HG03439 (cell line): ENCODE measurements around the gene MAML3.
"Not testable (repeated sequence)": the region's sequence is repeated elsewhere in the genome, so short reads cannot be mapped to it uniquely, and the experiment has no call there.

ENCODE experiments used
- ATAC-seq: cut with Tn5 transposase; IDR thresholded peaks from one replicate; pipeline ENCODE4 v1.9.1; 2021; ENCODE audit warnings: mild to moderate bottlenecking, moderate library complexity; ENCODE audit not compliant: unreplicated experiment

Gene MAML3

DNA sequence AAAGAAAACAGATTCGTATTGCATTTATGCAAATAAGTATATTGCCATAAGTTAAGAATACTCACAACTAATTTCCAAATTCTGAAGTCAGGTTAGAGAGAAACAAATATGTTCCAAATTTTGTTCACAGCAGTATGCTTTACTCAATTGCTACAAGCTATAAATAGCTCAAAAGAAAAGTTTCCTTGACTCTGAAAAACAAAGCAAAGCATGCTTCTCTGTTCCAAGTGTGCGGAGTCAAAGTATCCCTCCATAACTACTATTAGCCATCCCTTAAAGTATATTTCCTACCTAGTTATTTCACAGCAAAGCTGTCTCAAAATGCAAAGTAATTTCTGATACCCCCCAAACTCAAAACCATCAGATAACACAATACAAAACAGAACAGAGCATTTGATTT, 441.1 kb downstream of the MAML3 start:
- ATAC-seq, result no peak

DNA sequence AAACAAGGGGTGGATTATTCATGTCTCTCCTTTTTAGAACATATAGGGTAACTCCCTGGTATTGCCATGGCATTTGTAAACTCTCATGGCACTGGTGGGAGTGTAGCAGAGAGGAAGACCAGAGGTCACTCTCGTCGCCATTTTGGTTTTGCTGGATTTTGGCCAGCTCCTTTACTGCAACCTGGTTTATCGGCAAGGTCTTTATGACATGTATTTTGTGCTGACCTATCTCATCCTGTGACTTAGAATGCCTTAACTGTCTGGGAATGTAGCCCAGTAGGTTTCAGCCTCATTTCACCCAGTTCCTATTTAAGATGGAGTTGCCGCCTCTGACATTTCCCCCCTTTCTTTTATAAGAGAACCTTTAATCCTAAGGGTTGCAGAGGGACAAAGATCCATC, 442.5 kb downstream of the MAML3 start:
- no peak for ATAC-seq

DNA sequence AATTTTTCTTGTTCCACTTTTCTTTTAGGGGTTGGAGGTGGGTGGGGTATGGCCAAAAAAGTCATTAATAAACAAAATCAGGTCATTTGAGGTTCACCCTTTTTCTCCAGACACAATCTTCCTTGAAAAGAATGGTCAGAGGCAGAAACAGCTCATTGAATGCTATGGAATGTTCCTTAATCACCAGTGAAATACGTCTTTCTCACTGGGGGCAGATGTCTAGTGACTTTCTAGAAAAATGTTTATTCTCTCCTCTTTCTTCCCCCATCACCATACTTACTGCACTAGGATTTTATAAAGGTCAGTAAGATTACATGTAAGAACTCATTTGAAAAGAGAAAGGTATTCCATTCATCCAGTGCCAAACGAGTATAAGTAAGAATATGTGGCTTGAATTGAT, 443.9 kb downstream of the MAML3 start:
- no peak for ATAC-seq

- ATAC-seq, result no peak
Observed at GRCh38 chr4:139709660-139710059, 444.3 kb downstream of the MAML3 start.

DNA sequence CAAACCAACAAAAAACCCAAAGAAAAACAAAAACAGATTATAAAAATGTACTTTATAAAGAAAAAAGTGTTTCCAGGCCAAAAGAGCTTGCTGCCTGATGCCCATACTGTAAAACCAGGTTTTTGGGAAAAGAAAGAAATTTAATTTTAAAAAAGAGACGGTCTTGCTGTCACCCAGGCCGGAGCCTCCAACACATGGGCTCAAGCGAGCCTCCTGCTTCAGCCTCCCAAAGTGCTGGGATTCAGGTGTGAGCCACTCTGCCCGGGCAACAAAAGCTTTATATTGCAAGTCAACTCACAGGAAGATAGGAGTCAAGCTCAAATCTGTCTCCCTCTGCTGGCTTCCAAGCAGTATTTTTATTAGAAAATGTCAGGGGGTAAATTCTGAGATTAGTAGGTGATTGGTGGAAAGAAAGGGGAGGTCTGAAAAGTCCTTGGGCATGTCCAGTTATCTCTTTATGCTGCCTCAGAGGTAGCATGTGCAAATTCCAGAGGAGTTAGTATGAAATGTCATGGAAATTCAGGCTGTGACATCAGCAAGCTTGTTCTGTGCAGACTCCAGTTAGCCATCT, 449.0 kb downstream of the MAML3 start:
- no peak for ATAC-seq

- ATAC-seq, result no peak
Observed at GRCh38 chr4:139700568-139700967, 453.4 kb downstream of the MAML3 start.

GRCh38 chr4:139698167-139698925, 455.6 kb downstream of the MAML3 start:
- ATAC-seq, result not testable (repeated sequence)

GRCh38 chr4:139696491-139696890, 457.5 kb downstream of the MAML3 start:
- ATAC-seq, result no peak

DNA sequence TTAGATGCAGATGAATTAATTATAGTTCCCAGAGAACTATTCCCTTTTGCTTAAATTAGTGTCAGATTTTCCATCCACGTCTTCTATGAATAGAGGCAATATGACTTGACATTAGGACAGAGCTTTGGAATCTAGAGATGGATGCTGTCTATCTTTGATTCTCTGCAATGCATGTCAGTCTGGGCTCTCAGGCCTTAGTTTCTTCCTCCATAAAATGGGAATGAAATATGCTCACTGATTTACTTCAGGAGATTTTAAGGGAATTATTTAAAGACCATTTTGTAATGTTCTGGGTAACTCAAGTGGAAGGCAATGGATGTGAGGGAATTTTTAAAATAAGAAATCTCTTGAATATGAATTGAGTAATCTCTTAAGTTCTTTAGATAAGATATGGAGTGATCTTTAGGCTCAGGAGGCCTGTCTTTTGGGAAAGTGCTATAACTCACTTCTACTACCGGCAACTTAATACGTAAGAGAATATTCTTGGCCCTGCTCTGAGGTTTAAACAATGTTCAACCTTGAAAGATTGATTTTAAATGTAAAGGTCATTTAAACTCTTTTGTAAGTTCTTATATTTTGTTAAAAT, 459.4 kb downstream of the MAML3 start:
- no peak for ATAC-seq

DNA sequence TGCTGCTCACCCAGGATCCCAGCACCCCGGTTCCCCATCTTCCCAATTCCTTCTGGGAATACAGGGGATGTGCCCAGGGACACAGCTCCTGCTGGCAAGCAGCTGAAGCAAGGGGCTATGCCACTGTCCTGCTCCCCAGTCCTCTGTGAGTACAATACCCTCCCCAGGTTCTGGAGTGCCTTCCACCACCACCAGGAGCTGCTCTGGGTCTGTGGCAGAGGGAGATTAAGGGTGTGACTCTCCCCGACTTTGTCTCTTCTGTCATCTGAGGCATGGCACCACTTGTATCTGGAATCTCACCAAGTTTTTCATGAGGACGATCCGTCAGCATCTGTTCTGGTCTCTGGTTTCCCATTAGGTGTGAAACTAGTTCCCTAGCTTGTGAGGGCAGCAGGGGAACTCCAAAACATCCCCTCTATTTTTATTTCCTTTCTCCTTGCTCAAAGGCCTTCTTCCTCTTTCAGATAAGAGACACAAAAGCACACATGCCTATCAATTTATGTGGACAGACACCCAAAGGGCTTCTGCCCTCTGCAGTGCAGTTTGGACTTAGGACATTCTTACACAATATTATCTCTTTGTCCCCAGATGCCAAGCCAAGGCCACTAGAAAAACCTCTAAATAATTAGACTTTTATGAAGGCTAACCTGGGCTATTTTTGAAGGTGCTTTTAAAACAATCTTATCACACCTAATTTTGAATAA, 461.5 kb downstream of the MAML3 start:
- ATAC-seq, result no peak

GRCh38 chr4:139690419-139690818, 463.6 kb downstream of the MAML3 start:
- no peak for ATAC-seq

DNA sequence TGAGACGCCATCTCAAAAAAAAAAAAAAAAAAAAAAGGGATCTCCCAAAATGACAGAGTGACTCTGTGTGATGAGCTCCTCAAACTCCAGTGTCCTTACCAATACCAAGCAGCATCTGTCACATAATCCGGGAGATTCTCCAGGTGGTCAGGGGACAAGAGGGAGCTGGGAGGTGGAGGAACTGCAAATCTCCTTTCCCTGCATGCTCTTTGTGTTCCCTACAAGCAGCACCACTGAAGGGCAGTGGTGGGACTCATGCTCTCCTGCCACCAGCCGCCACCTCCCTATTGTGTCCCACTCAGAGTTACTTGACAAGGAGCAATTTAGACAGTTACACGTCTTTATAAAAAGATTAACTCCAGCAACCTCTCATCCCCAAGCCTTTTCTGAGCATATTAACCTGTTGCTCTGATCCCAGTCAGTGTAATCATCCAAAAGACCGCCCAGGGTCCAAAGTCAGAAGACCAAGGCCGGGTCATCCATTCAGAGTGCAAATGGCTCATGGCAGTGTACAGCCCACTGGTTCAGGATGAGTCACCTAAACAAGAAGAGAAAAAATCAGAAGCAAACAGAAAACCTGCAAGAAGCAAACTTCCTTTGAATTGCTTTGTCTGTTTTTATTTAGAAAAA, 464.8 kb downstream of the MAML3 start:
- no peak for ATAC-seq

GRCh38 chr4:139686988-139687387, 467.0 kb downstream of the MAML3 start:
- ATAC-seq, result no peak

GRCh38 chr4:139686130-139686529, 467.9 kb downstream of the MAML3 start:
- no peak for ATAC-seq

DNA sequence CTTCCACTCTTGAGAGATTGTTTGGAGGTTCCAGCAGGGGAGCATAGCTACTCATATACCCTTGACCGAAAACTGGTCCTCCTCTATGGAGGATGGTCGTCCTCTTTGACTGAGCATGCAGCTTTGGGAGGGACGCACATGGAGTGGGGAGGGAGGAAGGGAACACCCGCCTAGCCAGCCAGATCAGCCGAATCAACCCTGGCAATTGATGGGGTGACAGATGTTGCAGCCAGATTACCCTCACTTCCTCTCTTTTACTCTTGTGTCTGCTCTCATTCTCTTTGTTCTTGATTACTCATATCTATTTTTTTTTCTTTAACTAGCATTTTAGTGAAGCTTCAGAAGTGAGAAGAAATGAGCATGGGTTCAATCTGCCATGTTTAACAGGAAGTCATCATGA, 468.8 kb downstream of the MAML3 start:
- no peak for ATAC-seq

DNA sequence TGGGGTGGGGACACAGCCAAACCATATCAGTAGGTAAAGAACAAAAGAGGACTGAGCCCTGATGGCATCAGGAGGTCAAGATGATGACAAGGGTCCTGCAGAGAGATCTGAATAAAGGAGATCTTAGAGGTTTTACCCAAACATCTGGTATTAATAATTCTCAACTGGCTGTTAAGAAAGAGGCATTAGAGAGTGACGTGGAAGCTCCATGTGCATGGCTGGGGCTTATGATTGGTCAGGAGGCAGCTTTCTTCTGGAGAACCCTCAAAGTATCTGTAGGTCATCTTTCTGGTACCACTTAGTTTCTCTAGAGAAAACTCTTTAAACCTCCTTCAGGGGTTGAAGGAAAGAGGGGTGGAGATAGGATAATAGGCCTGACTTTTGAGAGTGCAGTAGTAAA, 469.6 kb downstream of the MAML3 start:
- ATAC-seq, result no peak

GRCh38 chr4:139682741-139683151, 471.2 kb downstream of the MAML3 start:
- no peak for ATAC-seq

DNA sequence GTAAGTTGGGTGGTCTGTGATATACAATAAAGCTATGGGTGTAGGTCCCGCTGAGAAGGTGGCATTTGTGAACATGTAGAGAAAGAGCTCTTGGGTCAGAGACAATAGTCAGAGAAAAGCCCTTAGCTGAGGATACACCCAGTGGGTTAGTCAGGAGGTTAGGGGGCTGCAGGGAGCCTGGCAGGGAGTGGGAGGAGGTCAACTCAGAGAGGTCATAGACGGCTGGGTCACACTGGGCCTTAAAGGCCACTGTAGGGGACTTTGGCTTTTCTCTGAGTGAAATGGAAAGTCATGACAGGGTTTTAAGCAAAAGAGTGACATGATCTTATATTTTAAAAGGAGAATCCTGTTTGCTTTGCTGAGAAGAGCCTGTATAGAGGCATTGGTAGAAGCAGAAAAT, 471.7 kb downstream of the MAML3 start:
- no peak for ATAC-seq

- no peak for ATAC-seq
Observed at GRCh38 chr4:139676913-139677585, 476.9 kb downstream of the MAML3 start.

GRCh38 chr4:139676365-139676764, 477.6 kb downstream of the MAML3 start:
- ATAC-seq, result no peak

- no peak for ATAC-seq
Observed at GRCh38 chr4:139675651-139676050, 478.3 kb downstream of the MAML3 start.
